MCF 10A (cell line): ENCODE results near the gene PIK3R4. TPM values are rescaled to one million over a fixed set of nuclear protein-coding genes. Genes with fewer than 3 reads are reported as not detected.

Experiments
- BruUV-seq: library from RNA; stranded (reverse); fragments of 400-500 nt; replicated peaks from 2 replicates; lab custom pipeline; 2021; lab: Mats Ljungman, UMichigan
- CTCF ChIA-PET: fragments of 300-600 bp; sonication (Branson Sonifier 250); formaldehyde crosslinking; extraction: SDS; loops from one replicate; lab custom pipeline; 2021; ENCODE audit warnings: antibody characterized with exemption, inconsistent platforms; lab: Yijun Ruan, JAX
- POLR2A ChIA-PET: fragments of 300-600, 350-650 bp; sonication (Branson Sonifier 250); formaldehyde crosslinking; extraction: SDS; loops from one replicate; lab custom pipeline; 2020; ENCODE audit warnings: antibody characterized with exemption, inconsistent platforms; lab: Yijun Ruan, JAX
- DNase-seq: peaks from one replicate; pipeline ENCODE4 v3.0.0-alpha.2; 2018; ENCODE audit not compliant: unreplicated experiment
- H3K27ac Mint-ChIP-seq: one replicate; pipeline ENCODE4 v1.8.0; 2022; ENCODE audit warnings: mild to moderate bottlenecking, low read depth, mixed read lengths; ENCODE audit not compliant: unreplicated experiment
- H3K27me3 Mint-ChIP-seq: one replicate; pipeline ENCODE4 v1.8.0; 2022; ENCODE audit warnings: mixed read lengths; ENCODE audit not compliant: insufficient read depth, unreplicated experiment
- H3K36me3 Mint-ChIP-seq: one replicate; pipeline ENCODE4 v1.8.0; 2022; ENCODE audit warnings: mild to moderate bottlenecking, moderate library complexity, mixed read lengths; ENCODE audit not compliant: insufficient read depth, unreplicated experiment
- H3K4me1 Mint-ChIP-seq: one replicate; pipeline ENCODE4 v1.8.0; 2022; ENCODE audit warnings: mixed read lengths; ENCODE audit not compliant: insufficient read depth, unreplicated experiment
- H3K4me3 Mint-ChIP-seq: one replicate; pipeline ENCODE4 v1.8.0; 2022; ENCODE audit warnings: mild to moderate bottlenecking, moderate library complexity, mixed read lengths; ENCODE audit not compliant: unreplicated experiment
- H3K9me3 Mint-ChIP-seq: one replicate; pipeline ENCODE4 v1.8.0; 2022; ENCODE audit warnings: mixed read lengths; ENCODE audit not compliant: unreplicated experiment
- intact Hi-C: fragments of 100-400 bp; cut with micrococcal nuclease; formaldehyde crosslinking; loops from 2 replicates; pipeline ENCODE4 v1.14.1; 2022
- total RNA-seq: library from RNA; stranded (reverse); gene quantifications from 2 replicates; pipeline ENCODE4 v1.2.3, GENCODE V29; 2022
- TF ChIP-seq, protein P1 (sequence below): fragments of 200-600 bp; IDR thresholded peaks from one replicate; pipeline ENCODE4 v1.8.0; 2022; ENCODE audit warnings: antibody characterized with exemption, mild to moderate bottlenecking; ENCODE audit not compliant: unreplicated experiment

The PIK3R4 gene
- total RNA-seq, 1 experiment from 2014 or later: 16.2 TPM

DNA sequence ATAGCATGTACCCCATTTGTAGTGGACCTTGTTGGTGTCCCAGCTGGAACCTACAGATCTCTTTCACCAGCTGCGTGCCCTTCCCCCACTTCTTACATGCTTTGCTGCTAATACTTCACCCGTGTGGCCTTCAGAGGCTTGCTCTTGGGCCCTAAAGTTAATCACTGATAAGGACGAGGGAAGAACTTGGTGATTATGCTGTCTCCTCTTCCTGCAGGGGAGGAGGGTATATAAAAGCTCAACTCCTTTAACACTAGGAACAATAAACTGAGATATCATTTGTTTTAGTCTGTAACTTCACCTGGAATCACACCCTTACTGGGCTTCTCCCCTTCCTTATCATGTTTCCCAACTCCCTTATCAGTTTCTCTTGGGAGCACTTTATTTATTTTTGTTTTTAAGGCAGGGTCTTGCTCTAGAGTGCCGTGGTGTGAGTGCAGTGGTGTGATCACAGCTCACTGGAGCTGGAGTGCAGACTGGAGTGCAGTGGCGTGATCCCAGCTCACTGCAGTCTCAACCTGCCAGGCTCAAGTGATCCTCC, 43.2 kb upstream of the PIK3R4 start:
- Mint-ChIP-seq H3K4me1 (no peaks in the 10 kb centered on the region), H3K27me3 (peaks cover 35% of the 10 kb centered on the region), H3K9me3 (no peaks in the 10 kb centered on the region), H3K27ac (no peak overlapping the region), H3K36me3 (no peaks in the 10 kb centered on the region), H3K4me3 (no peak overlapping the region)
- BruUV-seq: no TSS peak
- TF ChIP-seq, protein P1, sequence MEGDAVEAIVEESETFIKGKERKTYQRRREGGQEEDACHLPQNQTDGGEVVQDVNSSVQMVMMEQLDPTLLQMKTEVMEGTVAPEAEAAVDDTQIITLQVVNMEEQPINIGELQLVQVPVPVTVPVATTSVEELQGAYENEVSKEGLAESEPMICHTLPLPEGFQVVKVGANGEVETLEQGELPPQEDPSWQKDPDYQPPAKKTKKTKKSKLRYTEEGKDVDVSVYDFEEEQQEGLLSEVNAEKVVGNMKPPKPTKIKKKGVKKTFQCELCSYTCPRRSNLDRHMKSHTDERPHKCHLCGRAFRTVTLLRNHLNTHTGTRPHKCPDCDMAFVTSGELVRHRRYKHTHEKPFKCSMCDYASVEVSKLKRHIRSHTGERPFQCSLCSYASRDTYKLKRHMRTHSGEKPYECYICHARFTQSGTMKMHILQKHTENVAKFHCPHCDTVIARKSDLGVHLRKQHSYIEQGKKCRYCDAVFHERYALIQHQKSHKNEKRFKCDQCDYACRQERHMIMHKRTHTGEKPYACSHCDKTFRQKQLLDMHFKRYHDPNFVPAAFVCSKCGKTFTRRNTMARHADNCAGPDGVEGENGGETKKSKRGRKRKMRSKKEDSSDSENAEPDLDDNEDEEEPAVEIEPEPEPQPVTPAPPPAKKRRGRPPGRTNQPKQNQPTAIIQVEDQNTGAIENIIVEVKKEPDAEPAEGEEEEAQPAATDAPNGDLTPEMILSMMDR: no peak
- DNase-seq: no peak
- POLR2A ChIA-PET: no interaction called here
- intact Hi-C loops: no loop called here
- CTCF ChIA-PET: interaction anchor here (1.2 kb wide), 1 partner anchor 103 kb away, joined by 3 read pairs; no protein-coding TSS in a partner anchor

DNA sequence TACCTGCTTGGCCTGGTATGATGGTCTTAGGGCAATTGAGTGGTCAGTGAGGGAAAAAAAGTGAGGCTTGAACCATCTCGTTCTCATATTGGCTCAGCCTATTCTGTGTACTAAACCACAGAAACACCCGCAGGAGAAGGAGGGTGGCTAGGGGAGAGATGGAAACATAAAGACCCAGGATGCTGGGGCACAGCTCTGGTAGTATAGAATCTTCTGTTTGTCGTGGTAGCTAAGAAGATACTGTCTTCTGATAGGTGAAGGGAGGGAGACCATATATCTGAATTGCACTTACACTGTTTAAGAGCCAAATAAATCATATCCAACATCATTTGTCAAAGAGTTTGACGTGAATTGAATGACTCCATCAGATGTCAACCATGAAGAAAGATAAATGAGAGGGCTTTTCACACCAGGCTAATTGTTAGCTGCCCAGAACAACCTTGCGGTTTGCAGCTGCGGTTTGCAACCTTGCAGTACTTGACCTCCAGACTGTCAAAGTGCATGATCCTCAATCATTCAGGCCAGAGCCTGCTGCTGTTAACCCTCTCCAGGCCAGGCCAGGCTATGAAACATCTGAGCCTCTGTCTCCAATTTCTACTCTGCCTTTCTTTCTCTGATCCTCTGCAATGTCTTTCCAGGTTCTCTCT, 40.9 kb upstream of the PIK3R4 start:
- no peak overlapping the region for H3K27ac Mint-ChIP-seq
- TF ChIP-seq, protein P1: no peak
- no TSS peak for BruUV-seq

DNA sequence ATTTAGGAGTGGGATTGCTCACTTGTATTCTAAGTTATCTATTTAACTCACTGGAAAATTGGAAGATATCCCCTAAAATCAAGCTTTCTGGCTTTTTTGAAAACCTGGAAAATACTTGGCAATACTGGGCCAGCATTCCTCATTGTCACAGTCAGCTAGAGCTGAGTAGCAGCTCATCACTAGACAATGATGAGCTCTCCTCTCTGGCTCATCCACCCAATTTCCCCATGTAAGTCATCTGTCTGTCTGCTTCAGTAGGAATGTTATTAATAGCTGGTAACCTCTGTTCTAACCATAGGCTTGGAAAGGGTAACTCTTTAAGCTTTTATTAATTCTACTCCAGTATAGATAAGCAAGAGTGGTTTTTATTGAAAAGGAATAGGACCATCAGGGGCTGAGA, 39.7 kb upstream of the PIK3R4 start:
- Mint-ChIP-seq H3K9me3 (no peaks in the 10 kb centered on the region), H3K36me3 (no peaks in the 10 kb centered on the region), H3K27me3 (peaks cover 9% of the 10 kb centered on the region), H3K27ac (no peak overlapping the region), H3K4me1 (no peaks in the 10 kb centered on the region), H3K4me3 (no peak overlapping the region)
- ChIA-PET CTCF (interaction anchor here (0.8 kb wide), 2 partner anchors 26 to 62 kb away, joined by 3 to 5 read pairs; no protein-coding TSS in a partner anchor), POLR2A (no interaction called here)
- TF ChIP-seq, protein P1: no peak
- BruUV-seq: no TSS peak
- no peak for DNase-seq
- intact Hi-C loops: no loop called here

More for the DNA sequence above, 40.9 kb upstream of the PIK3R4 start:
- Mint-ChIP-seq H3K36me3 (no peaks in the 10 kb centered on the region), H3K9me3 (no peaks in the 10 kb centered on the region), H3K4me1 (no peaks in the 10 kb centered on the region), H3K4me3 (no peak overlapping the region), H3K27me3 (peaks cover 22% of the 10 kb centered on the region)
- intact Hi-C loops: no loop called here
- CTCF ChIA-PET: no interaction called here
- POLR2A ChIA-PET: no interaction called here
- no peak for DNase-seq

DNA sequence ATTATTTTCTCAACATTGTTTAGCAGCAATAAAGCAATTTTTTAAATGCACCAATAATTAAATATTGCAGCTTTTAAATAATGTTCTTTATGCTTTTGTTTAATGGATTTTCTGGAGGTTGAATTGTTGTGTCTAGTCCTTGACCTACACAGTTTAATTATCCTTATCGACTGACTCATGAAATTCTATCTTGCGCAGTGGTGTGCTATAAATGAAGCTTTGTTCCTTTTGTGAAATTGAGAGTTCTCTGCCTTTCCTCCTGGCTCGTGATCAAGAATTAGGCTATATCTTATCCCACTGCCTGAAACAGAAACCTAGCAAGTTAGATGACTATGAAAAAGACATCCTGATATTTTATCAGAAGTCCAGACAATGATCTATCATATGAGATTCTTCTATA, 37.0 kb upstream of the PIK3R4 start:
- TF ChIP-seq, protein P1: no peak
- Mint-ChIP-seq H3K27ac (no peak overlapping the region), H3K36me3 (no peaks in the 10 kb centered on the region), H3K9me3 (no peaks in the 10 kb centered on the region), H3K27me3 (no peaks in the 10 kb centered on the region), H3K4me1 (no peaks in the 10 kb centered on the region), H3K4me3 (no peak overlapping the region)
- intact Hi-C loops: no loop called here
- DNase-seq: no peak
- ChIA-PET POLR2A (interaction anchor here (0.7 kb wide), 1 partner anchor 310 kb away, joined by 4 read pairs; no protein-coding TSS in a partner anchor), CTCF (interaction anchor here (0.7 kb wide), 2 partner anchors 32 to 110 kb away, joined by 3 read pairs; partner anchors contain the start of gene ATP2C1)
- BruUV-seq: no TSS peak
